Measurements from ENCODE around the gene F12. TPM values are rescaled to one million over a fixed set of nuclear protein-coding genes. Genes with fewer than 3 reads are reported as not detected.

The F12 gene
- total RNA-seq, 1 donor from 2014 or later: not detected

DNA sequence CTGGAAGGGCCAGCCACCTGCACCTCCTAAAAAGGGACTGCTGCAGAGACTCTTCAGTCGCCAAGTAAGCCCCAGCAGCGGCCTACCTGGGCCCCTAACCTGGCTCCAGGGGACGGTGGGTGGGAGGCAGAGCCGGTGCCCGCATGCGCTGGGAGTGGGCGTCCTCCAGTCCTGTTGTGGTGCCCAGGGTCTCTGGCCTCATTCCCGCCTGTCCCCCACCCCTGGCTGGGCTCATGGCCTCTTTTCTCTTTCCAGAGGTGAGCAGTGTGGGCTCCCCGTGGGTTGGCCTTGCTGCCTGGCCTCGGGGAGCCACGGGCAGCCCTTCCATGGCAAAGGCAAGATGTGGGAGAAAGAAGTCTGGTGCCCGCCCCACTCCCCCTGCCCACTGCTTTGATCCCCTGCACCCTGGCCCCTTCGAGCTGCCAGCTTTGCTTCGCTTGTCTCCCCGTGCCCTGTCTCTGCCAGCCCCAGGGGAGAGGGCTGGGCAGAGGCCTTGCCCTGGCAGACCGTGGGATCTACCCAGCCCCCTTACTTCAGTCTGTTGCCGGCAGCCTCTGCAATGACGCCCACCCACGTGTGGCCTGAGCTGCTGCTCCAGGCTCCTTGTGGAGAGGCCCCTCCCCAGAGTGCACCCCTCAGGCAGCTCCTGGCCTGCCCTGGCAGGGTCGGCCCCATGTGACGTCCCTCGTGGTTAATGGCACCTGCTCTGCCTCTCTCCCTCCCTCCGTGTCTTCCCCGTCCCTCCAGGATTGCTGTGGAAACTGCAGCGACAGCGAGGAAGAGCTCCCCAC, 31.8 kb upstream of the F12 start:
- Histone ChIP-seq H3K27me3 (no peaks in the 10 kb centered on the region), H3K4me1 (peaks cover 3 to 5% of the 10 kb centered on the region in 2 donors), H3K9me3 (no peaks in the 10 kb centered on the region), H3K36me3 (peaks cover 25 to 28% of the 10 kb centered on the region in 2 donors), H3K4me3 (no peak overlapping the region), H3K27ac (no peak overlapping the region)
- no peak for DNase-seq (ENCODE audit: low spot score in 2 of 2)
- no peak for TF ChIP-seq CTCF (IDR thresholded peaks at IDR 0.05)
- intact Hi-C loops (cut with DNase I): no loop called here

DNA sequence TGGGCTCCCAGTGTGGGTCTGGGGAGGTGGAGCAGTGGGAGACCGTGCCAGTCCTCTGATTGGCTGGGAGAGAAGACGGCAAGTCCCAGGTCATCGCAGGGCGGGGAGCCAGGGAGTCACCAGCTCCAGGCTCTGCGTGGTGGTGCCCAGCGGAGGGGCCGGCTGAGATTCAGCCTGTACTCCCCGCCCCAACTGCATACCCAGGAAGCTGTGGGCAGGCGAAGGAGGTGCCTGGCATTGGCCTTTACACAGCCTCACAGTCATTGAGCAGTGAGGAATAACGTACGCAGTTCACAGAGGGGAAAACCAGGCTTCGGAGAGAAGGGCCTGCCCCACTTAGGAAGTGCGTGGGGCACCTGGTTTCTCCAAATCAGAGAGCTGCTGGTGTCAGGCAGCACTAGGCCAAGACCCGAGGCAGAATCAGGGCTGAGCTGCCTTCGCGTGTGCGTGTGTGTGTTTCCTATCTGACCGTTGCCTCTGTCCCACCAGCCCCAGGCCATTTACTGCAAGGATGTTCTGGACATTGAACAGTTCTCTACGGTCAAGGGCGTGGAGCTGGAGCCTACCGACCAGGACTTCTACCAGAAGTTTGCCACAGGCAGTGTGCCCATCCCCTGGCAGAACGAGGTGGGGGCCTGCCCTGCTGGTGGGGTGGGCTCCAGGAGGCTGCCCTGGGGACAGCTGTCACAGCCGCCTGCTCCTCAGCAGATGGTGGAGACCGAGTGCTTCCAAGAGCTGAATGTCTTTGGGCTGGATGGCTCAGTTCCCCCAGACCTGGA, 31.0 kb upstream of the F12 start:
- no peak overlapping the region for H3K27ac ChIP-seq
- no peaks in the 10 kb centered on the region for H3K27me3 ChIP-seq
- H3K9me3 ChIP-seq: no peaks in the 10 kb centered on the region
- H3K36me3 ChIP-seq: peaks cover 31 to 36% of the 10 kb centered on the region in 2 donors
- intact Hi-C loops (cut with DNase I): no loop called here
- H3K4me3 ChIP-seq: no peak overlapping the region
- no peaks in the 10 kb centered on the region for H3K4me1 ChIP-seq
- DNase-seq (ENCODE audit: low spot score in 2 of 2): no peak
- TF ChIP-seq CTCF (IDR thresholded peaks at IDR 0.05): no peak

GRCh38 chr5:177439518-177440053, 30.2 kb upstream of the F12 start:
- intact Hi-C loops (cut with DNase I): no loop called here
- Histone ChIP-seq H3K9me3 (no peaks in the 10 kb centered on the region), H3K4me3 (no peak overlapping the region), H3K36me3 (peaks cover 40 to 43% of the 10 kb centered on the region in 2 donors), H3K27me3 (no peaks in the 10 kb centered on the region), H3K27ac (no peak overlapping the region), H3K4me1 (no peaks in the 10 kb centered on the region)
- no peak for TF ChIP-seq CTCF (IDR thresholded peaks at IDR 0.05)
- DNase-seq (ENCODE audit: low spot score in 2 of 2): no peak

DNA sequence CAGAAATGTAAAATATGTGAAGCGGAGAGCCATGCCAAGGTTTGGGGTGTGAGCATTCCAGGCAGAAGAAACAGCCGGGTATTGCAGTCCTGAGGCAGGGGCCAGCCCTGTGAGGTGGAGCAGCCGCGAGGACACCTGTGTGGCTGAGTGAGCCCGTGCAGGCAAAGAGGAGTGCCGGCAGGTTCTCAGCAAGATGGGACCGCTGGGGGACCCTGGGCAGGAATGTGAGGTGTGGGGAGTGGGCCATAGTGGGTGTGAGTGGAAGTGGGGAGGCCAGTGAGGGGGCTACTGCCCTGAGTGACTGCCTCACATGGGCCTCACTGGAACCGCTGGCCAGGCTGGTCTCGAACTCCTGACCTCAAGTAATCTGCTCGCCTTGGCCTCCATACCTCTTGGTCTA, 29.1 kb upstream of the F12 start:
- H3K9me3 ChIP-seq: no peaks in the 10 kb centered on the region
- DNase-seq (ENCODE audit: low spot score in 2 of 2): no peak
- TF ChIP-seq CTCF (IDR thresholded peaks at IDR 0.05): no peak
- intact Hi-C loops (cut with DNase I): no loop called here
- peaks cover 51 to 54% of the 10 kb centered on the region in 2 donors for H3K36me3 ChIP-seq
- no peak overlapping the region for H3K27ac ChIP-seq
- no peaks in the 10 kb centered on the region for H3K4me1 ChIP-seq
- no peaks in the 10 kb centered on the region for H3K27me3 ChIP-seq
- H3K4me3 ChIP-seq: no peak overlapping the region

GRCh38 chr5:177437623-177438022, 28.3 kb upstream of the F12 start:
- TF ChIP-seq CTCF (IDR thresholded peaks at IDR 0.05): no peak
- Histone ChIP-seq H3K27me3 (no peaks in the 10 kb centered on the region), H3K4me3 (no peak overlapping the region), H3K4me1 (no peaks in the 10 kb centered on the region), H3K36me3 (peaks cover 59 to 63% of the 10 kb centered on the region in 2 donors), H3K9me3 (no peaks in the 10 kb centered on the region), H3K27ac (no peak overlapping the region)
- no peak for DNase-seq (ENCODE audit: low spot score in 2 of 2)
- intact Hi-C loops (cut with DNase I): no loop called here
